K562 (cell line): ENCODE data around the gene CATSPER3. TPM values are rescaled to one million over a fixed set of nuclear protein-coding genes. Genes with fewer than 3 reads are reported as not detected.

ENCODE experiments used
- ATAC-seq: fragments of 200-7000 bp; cut with Tn5 transposase; 3 replicates; pipeline ENCODE4 v1.9.1; 2020; ENCODE audit warnings: moderate library complexity
- BruUV-seq: library from RNA; stranded (reverse); fragments of 400-500 nt; replicated peaks from 2 replicates; lab custom pipeline; 2021; lab: Mats Ljungman, UMichigan
- CTCF ChIA-PET: fragments of 300-600 bp; formaldehyde crosslinking; extraction: SDS; loops from one replicate; lab custom pipeline; 2021; ENCODE audit warnings: low intra/inter-chr PET ratio; lab: Yijun Ruan, JAX
- POLR2A ChIA-PET: fragments of 300-600, 350-650 bp; sonication (Branson Sonifier 250); formaldehyde crosslinking; extraction: SDS; loops from one replicate; lab custom pipeline; 2021; ENCODE audit warnings: antibody characterized with exemption, inconsistent platforms; lab: Yijun Ruan, JAX
- DNase-seq, 4 experiments: peaks; one replicate each; pipeline versions ENCODE4 v3.0.0 to v3.0.0-alpha.2; 2011 to 2018; ENCODE audit warnings: low spot score in 3 of 4, mixed read lengths in 3 of 4; ENCODE audit errors: extremely low read depth in 1 of 4
- FAIRE-seq: peaks from 2 replicates; lab custom pipeline; 2011; peaks lifted over from hg19 to GRCh38; lab: Jason Lieb, UNC
- H2AFZ ChIP-seq: 2 replicates; pipeline ENCODE4 v1.6.0; 2011; ENCODE audit warnings: low read depth, low read length, control low read depth, inconsistent platforms
- H3K27ac ChIP-seq: fragments of 200-600 bp; 3 replicates; pipeline ENCODE4 v1.8.0; 2011; ENCODE audit warnings: low read depth, mild to moderate bottlenecking, control low read depth, inconsistent platforms, low read length, moderate library complexity, mixed read lengths; ENCODE audit errors: extremely low read depth
- H3K27me3 ChIP-seq, 2 experiments: fragments of 300-600 bp in 1 of 2; 2 replicates in 1 of 2; 3 replicates in 1 of 2; pipeline versions ENCODE4 v1.6.0 to v1.8.0; 2011; ENCODE audit warnings: inconsistent platforms in 2 of 2, low read length in 2 of 2, mild to moderate bottlenecking in 1 of 2, mixed read lengths in 1 of 2, moderate library complexity in 1 of 2; ENCODE audit not compliant: control insufficient read depth in 2 of 2, insufficient read depth in 2 of 2
- H3K36me3 ChIP-seq: fragments of 300-600 bp; 3 replicates; pipeline ENCODE4 v1.8.0; 2011; ENCODE audit warnings: mild to moderate bottlenecking, low read length, inconsistent platforms; ENCODE audit not compliant: control insufficient read depth, insufficient read depth
- H3K4me1 ChIP-seq, 2 experiments: fragments of 200-600 bp in 1 of 2; replicated peaks in 1 of 2; 2 replicates in 1 of 2; 3 replicates in 1 of 2; pipeline versions ENCODE4 v1.5.1 to v1.8.0; 2011; ENCODE audit warnings: inconsistent platforms in 2 of 2, low read length in 2 of 2, mild to moderate bottlenecking in 1 of 2, mixed read lengths in 1 of 2, moderate library complexity in 1 of 2; ENCODE audit not compliant: control insufficient read depth in 2 of 2, insufficient read depth in 2 of 2
- H3K4me2 ChIP-seq: 2 replicates; pipeline ENCODE4 v1.6.1; 2011; ENCODE audit warnings: low read length, control low read depth, inconsistent platforms, mixed read lengths; ENCODE audit not compliant: insufficient read depth
- H3K4me3 ChIP-seq: fragments of 200-600 bp; sonication (generic), shearing (Covaris generic); 2 replicates; pipeline ENCODE4 v1.5.1; 2016; ENCODE audit warnings: control low read depth, inconsistent platforms
- H3K79me2 ChIP-seq: fragments of 200-600 bp; 3 replicates; pipeline ENCODE4 v1.8.0; 2011; ENCODE audit warnings: low read length, inconsistent platforms; ENCODE audit not compliant: control insufficient read depth, insufficient read depth
- H3K9ac ChIP-seq, 2 experiments: 2 replicates each; pipeline versions ENCODE4 v1.6.0 to v1.6.1; 2011; ENCODE audit warnings: low read depth in 2 of 2, low read length in 2 of 2, control low read depth in 1 of 2, inconsistent platforms in 1 of 2, mild to moderate bottlenecking in 1 of 2, mixed read lengths in 1 of 2; ENCODE audit not compliant: insufficient read depth in 1 of 2
- H3K9me1 ChIP-seq: one replicate; pipeline ENCODE4 v1.6.0; 2011; ENCODE audit warnings: inconsistent platforms, mild to moderate bottlenecking, low read length, moderate library complexity; ENCODE audit not compliant: control insufficient read depth, insufficient read depth
- H3K9me3 ChIP-seq: replicated peaks from 2 replicates; pipeline ENCODE4 v1.5.1; 2011; ENCODE audit warnings: low read depth, low read length, inconsistent platforms; ENCODE audit not compliant: control insufficient read depth, insufficient read depth
- H4K20me1 ChIP-seq: replicated peaks from 2 replicates; pipeline ENCODE4 v1.6.1; 2011; ENCODE audit warnings: low read length, inconsistent platforms, mixed read lengths; ENCODE audit not compliant: control insufficient read depth, insufficient read depth
- ELF2 ChIP-seq: fragments of 250-450 bp; sonication (Bioruptor Pico); IDR thresholded peaks from 2 replicates; pipeline ENCODE4 v1.5.0; 2021; ENCODE audit warnings: mild to moderate bottlenecking
- IRF2 ChIP-seq: sonication (generic); formaldehyde crosslinking; IDR thresholded peaks from 2 replicates; pipeline ENCODE4 v1.8.1; 2022; ENCODE audit warnings: mild to moderate bottlenecking, missing genetic modification reagents
- MED1 ChIP-seq: sonication (generic); formaldehyde crosslinking; IDR thresholded peaks from 2 replicates; pipeline ENCODE4 v1.8.1; 2023; ENCODE audit warnings: missing genetic modification reagents, borderline replicate concordance
- SNIP1 ChIP-seq: fragments of 450-650 bp; IDR thresholded peaks from 2 replicates; pipeline ENCODE4 v1.7.1; 2017; ENCODE audit warnings: low read depth, mild to moderate bottlenecking
- SNRNP70 ChIP-seq: fragments of 200-400 bp; formaldehyde crosslinking; optimal IDR thresholded peaks from 2 replicates; pipeline ENCODE3; 2017; ENCODE audit warnings: low read depth, low read length
- TBL1XR1 ChIP-seq, 2 experiments: IDR thresholded peaks; 2 replicates each; pipeline ENCODE4 v1.6.1; 2012; ENCODE audit warnings: improper control_type of control experiment in 2 of 2, low read length in 2 of 2, mild to moderate bottlenecking in 1 of 2
- ZNF436 ChIP-seq: fragments of 250-450, 450-650 bp; sonication (Bioruptor Pico); formaldehyde crosslinking; IDR thresholded peaks from 2 replicates; pipeline ENCODE4 v1.7.0; 2020; ENCODE audit warnings: mild to moderate bottlenecking
- ZNF764 ChIP-seq: fragments of 250-450 bp; sonication (Bioruptor Pico); IDR thresholded peaks from 2 replicates; pipeline ENCODE4 v1.4.0; 2020; ENCODE audit warnings: low read depth, mild to moderate bottlenecking, moderate library complexity
- ZNF77 ChIP-seq: fragments of 250-450 bp; sonication (Bioruptor Pico); IDR thresholded peaks from 2 replicates; pipeline ENCODE4 v1.5.0; 2020
- WGBS: fragments of 100-300 bp; shearing (Covaris generic); methylation state at CpG from one replicate; pipeline ENCODE4 v1.1.6; 2016; ENCODE audit warnings: low coverage, mixed read lengths; ENCODE audit not compliant: insufficient coverage; ENCODE audit errors: missing lambda C conversion rate; 5-methylcytosine and 5-hydroxymethylcytosine counted together
- in situ Hi-C: fragments of 300-500 bp; cut with MboI; formaldehyde crosslinking; loops from 4 replicates; pipeline ENCODE4 v1.15.0; 2018; ENCODE audit warnings: inconsistent platforms, mixed read lengths
- intact Hi-C: fragments of 100-400 bp; cut with micrococcal nuclease; formaldehyde crosslinking; loops from 2 replicates; pipeline ENCODE4 v1.14.2; 2022
- polyA plus RNA-seq, 8 experiments: library from polyadenylated mRNA; depleted of rRNA in 4 of 8; stranded (reverse) in 5 of 8; unstranded in 3 of 8; fragments of >200 nt; fragmentation: Nextera tagmentation in 2 of 8; fragmentation: Illumina TruSeq in 1 of 8; extraction: Ambion mirVana in 2 of 8; extraction: Trizol in 1 of 8; gene quantifications; 2 replicates each; pipeline versions ENCODE4 v1.2.1 to v1.2.3, GENCODE V29; 2011 to 2014; ENCODE audit warnings: inconsistent platforms in 1 of 8, missing spikeins in 1 of 8
- total RNA-seq, 7 experiments: library from RNA; depleted of rRNA in 6 of 7; stranded (reverse); fragments of >200 nt in 6 of 7; fragmentation: Illumina TruSeq in 2 of 7; extraction: Trizol in 2 of 7; gene quantifications; 2 replicates each; pipeline versions ENCODE4 v1.2.1 to v1.2.3, GENCODE V29; 2011 to 2021; ENCODE audit warnings: low replicate concordance in 1 of 7
- TF ChIP-seq, protein P1 (sequence below): sonication (generic); formaldehyde crosslinking; IDR thresholded peaks from 2 replicates; pipeline ENCODE4 v1.4.0; 2020; ENCODE audit warnings: mild to moderate bottlenecking, missing genetic modification reagents

The CATSPER3 gene
- total and polyA plus RNA-seq, 9 of the 15 experiments (the other 6 are each of a cell fraction or from before 2014, with no cell fraction given): 0.14 to 1.5 (median 0.49) TPM

DNA sequence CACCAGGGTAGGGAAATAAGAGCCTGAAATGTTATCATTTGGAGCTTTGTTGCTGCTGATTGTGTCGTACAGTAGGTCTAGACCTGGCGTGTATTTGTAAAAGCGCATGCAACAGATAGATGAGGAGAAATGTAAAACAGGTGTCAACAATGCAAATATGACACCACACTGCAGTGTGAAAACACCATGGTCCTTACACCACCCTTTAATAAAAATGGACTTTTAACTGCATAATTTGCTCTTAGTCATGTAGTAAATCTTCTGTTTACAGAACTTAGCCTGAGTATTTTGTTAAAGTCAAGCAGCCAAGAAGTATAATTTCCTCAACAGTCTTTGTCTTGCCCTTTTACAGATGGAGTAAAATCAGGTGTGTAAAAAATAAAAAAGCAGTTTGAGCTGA is 48.8 kb upstream of the CATSPER3 start:
- Histone ChIP-seq H3K4me2 (no peak overlapping the region), H3K9ac (no peak overlapping the region), H3K27me3 (no peaks in the 10 kb centered on the region), H3K9me1 (no peaks in the 10 kb centered on the region), H3K79me2 (no peaks in the 10 kb centered on the region), H3K4me3 (no peak overlapping the region), H3K9me3 (no peaks in the 10 kb centered on the region), H4K20me1 (no peaks in the 10 kb centered on the region; the same call in 1 of the 2 replicates), H3K4me1 (no peaks in the 10 kb centered on the region; a peak in 2 of 5 replicates), H3K36me3 (peaks cover 68% of the 10 kb centered on the region), H3K27ac (no peak overlapping the region), H2AFZ (no peak overlapping the region)
- POLR2A ChIA-PET: interaction anchor here (0.9 to 2.8 kb wide), 3 partner anchors 10 to 53 kb away, joined by 4 to 11 read pairs (median 5); partner anchors contain the start of gene PCBD2
- FAIRE-seq (no peak), ATAC-seq (no peak), DNase-seq (no peak)
- 91% methylated on average over 3 of the region's 3 CpGs for WGBS
- BruUV-seq: no TSS peak
- intact Hi-C loops: loop anchor here (5.0 kb wide), 1 partner anchor 268 kb away; no protein-coding TSS in a partner anchor
- in situ Hi-C loops: no loop called here
- no peak for TF ChIP-seq ZNF436
- TF ChIP-seq, protein P1, sequence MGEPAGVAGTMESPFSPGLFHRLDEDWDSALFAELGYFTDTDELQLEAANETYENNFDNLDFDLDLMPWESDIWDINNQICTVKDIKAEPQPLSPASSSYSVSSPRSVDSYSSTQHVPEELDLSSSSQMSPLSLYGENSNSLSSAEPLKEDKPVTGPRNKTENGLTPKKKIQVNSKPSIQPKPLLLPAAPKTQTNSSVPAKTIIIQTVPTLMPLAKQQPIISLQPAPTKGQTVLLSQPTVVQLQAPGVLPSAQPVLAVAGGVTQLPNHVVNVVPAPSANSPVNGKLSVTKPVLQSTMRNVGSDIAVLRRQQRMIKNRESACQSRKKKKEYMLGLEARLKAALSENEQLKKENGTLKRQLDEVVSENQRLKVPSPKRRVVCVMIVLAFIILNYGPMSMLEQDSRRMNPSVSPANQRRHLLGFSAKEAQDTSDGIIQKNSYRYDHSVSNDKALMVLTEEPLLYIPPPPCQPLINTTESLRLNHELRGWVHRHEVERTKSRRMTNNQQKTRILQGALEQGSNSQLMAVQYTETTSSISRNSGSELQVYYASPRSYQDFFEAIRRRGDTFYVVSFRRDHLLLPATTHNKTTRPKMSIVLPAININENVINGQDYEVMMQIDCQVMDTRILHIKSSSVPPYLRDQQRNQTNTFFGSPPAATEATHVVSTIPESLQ (CRISPR knock-in tag): no peak
- TF ChIP-seq ZNF764 (CRISPR knock-in tag): no peak
- no peak for TF ChIP-seq ELF2 (CRISPR knock-in tag)
- TF ChIP-seq TBL1XR1 (IDR thresholded peaks at IDR 0.05; ENCODE audit: low read length in 2 of 2): no peak
- no peak for TF ChIP-seq IRF2 (CRISPR knock-in tag)
- TF ChIP-seq MED1 (CRISPR knock-in tag): no peak
- TF ChIP-seq SNIP1: no peak
- TF ChIP-seq SNRNP70: no peak
- no peak for TF ChIP-seq ZNF77
- CTCF ChIA-PET: no interaction called here
